Neural cell (in vitro differentiated cells): ENCODE data around the gene APBB2. TPM values are rescaled to one million over a fixed set of nuclear protein-coding genes. Genes with fewer than 3 reads are reported as not detected.

Source experiments
- H2AFZ ChIP-seq: fragments of 200-600, 300-800 bp; sonication (generic), shearing (Covaris generic); 2 replicates; pipeline ENCODE4 v1.6.0; 2014; ENCODE audit warnings: low read depth, mild to moderate bottlenecking, antibody characterized with exemption, low read length, moderate library complexity
- H3F3A ChIP-seq: fragments of 200-600 bp; shearing (Covaris generic); 2 replicates; pipeline ENCODE4 v1.6.1; 2016; ENCODE audit warnings: mild to moderate bottlenecking, moderate library complexity, mixed read lengths, antibody characterized with exemption, low read length; ENCODE audit not compliant: insufficient read depth, poor library complexity, severe bottlenecking
- H3K27ac ChIP-seq: fragments of 200-600, 300-800 bp; sonication (generic), shearing (Covaris generic); 2 replicates; pipeline ENCODE4 v1.5.1; 2014; ENCODE audit warnings: mild to moderate bottlenecking, low read length, moderate library complexity
- H3K27me3 ChIP-seq: fragments of 300-800, 200-600 bp; sonication (generic), shearing (Covaris generic); 2 replicates; pipeline ENCODE4 v1.6.0; 2014; ENCODE audit warnings: mild to moderate bottlenecking, low read depth, low read length, moderate library complexity; ENCODE audit not compliant: insufficient read depth
- H3K36me3 ChIP-seq: fragments of 300-800, 200-600 bp; sonication (generic), shearing (Covaris generic); 2 replicates; pipeline ENCODE4 v1.5.1; 2014; ENCODE audit warnings: mild to moderate bottlenecking, antibody characterized with exemption, low read length, moderate library complexity; ENCODE audit not compliant: insufficient read depth
- H3K4me2 ChIP-seq: fragments of 300-800, 200-600 bp; sonication (generic), shearing (Covaris generic); 2 replicates; pipeline ENCODE4 v1.6.0; 2014; ENCODE audit warnings: mild to moderate bottlenecking, low read length
- H3K4me3 ChIP-seq: fragments of 300-800, 200-600 bp; sonication (generic), shearing (Covaris generic); 2 replicates; pipeline ENCODE4 v1.5.1; 2014; ENCODE audit warnings: mild to moderate bottlenecking, low read length, moderate library complexity
- H3K79me2 ChIP-seq: fragments of 200-600 bp; shearing (Covaris generic); replicated peaks from 2 replicates; pipeline ENCODE4 v1.6.0; 2014; ENCODE audit warnings: mild to moderate bottlenecking, low read length, moderate library complexity; ENCODE audit not compliant: insufficient read depth
- H3K9ac ChIP-seq: fragments of 300-800, 200-600 bp; sonication (generic), shearing (Covaris generic); 2 replicates; pipeline ENCODE4 v1.6.1; 2016; ENCODE audit warnings: mild to moderate bottlenecking, low read length, mixed read lengths
- H3K9me2 ChIP-seq: fragments of 200-600 bp; shearing (Covaris generic); 2 replicates; pipeline ENCODE4 v1.6.1; 2016; ENCODE audit warnings: mild to moderate bottlenecking, low read length, mixed read lengths; ENCODE audit not compliant: insufficient read depth
- H3K9me3 ChIP-seq: fragments of 200-600, 300-800 bp; sonication (generic), shearing (Covaris generic); 2 replicates; pipeline ENCODE4 v1.6.1; 2016; ENCODE audit warnings: mild to moderate bottlenecking, mixed run types, low read length, moderate library complexity, mixed read lengths
- H4K20me1 ChIP-seq: fragments of 200-600 bp; shearing (Covaris generic); 2 replicates; pipeline ENCODE4 v1.6.1; 2016; ENCODE audit warnings: mild to moderate bottlenecking, mixed run types; ENCODE audit not compliant: insufficient read depth
- CTCF ChIP-seq: fragments of 450-650 bp; IDR thresholded peaks from 2 replicates; pipeline ENCODE4 v1.5.1; 2014; ENCODE audit warnings: antibody characterized with exemption, mild to moderate bottlenecking, moderate library complexity; ENCODE audit not compliant: poor library complexity, severe bottlenecking
- EP300 ChIP-seq: fragments of 450-650 bp; conservative IDR thresholded peaks from 2 replicates; pipeline ENCODE4 v1.6.1; 2014; ENCODE audit warnings: antibody characterized with exemption, mild to moderate bottlenecking, moderate library complexity; ENCODE audit not compliant: poor library complexity, severe bottlenecking
- EZH2 ChIP-seq: fragments of 200-600, 300-800 bp; shearing (Covaris generic), sonication (generic); IDR thresholded peaks from 2 replicates; pipeline ENCODE4 v1.6.1; 2014; ENCODE audit warnings: antibody characterized with exemption, low read length, borderline replicate concordance, mild to moderate bottlenecking; ENCODE audit not compliant: insufficient read depth, poor library complexity, severe bottlenecking
- MXI1 ChIP-seq: fragments of 450-650 bp; conservative IDR thresholded peaks from 2 replicates; pipeline ENCODE4 v1.6.1; 2014; ENCODE audit warnings: antibody characterized with exemption, mild to moderate bottlenecking; ENCODE audit not compliant: poor library complexity, severe bottlenecking
- POLR2AphosphoS5 ChIP-seq: IDR thresholded peaks from 2 replicates; pipeline ENCODE4 v1.6.1; 2012
- RAD21 ChIP-seq: fragments of 450-650 bp; conservative IDR thresholded peaks from 2 replicates; pipeline ENCODE4 v1.6.1; 2014; ENCODE audit warnings: antibody characterized with exemption, mild to moderate bottlenecking, moderate library complexity
- REST ChIP-seq: IDR thresholded peaks from 2 replicates; pipeline ENCODE4 v1.6.1; 2012; ENCODE audit warnings: borderline replicate concordance
- SMC3 ChIP-seq: fragments of 450-650 bp; conservative IDR thresholded peaks from 2 replicates; pipeline ENCODE4 v1.6.1; 2014; ENCODE audit warnings: antibody characterized with exemption, mild to moderate bottlenecking, moderate library complexity; ENCODE audit not compliant: poor library complexity
- TAF1 ChIP-seq: IDR thresholded peaks from 2 replicates; pipeline ENCODE4 v1.6.1; 2012; ENCODE audit warnings: low read depth
- polyA plus RNA-seq: library from polyadenylated mRNA; depleted of rRNA; stranded (reverse); fragments of >200 nt; gene quantifications from 2 replicates; pipeline ENCODE4 v1.2.3, GENCODE V29; 2014

Gene APBB2
- polyA plus RNA-seq, 1 donor from 2014 or later, result 41.9 TPM

GRCh38 chr4:40890199-40890598 lies 324.1 kb downstream of the APBB2 start:
- Histone ChIP-seq H3K27ac (no peak overlapping the region), H3K27me3 (no peaks in the 10 kb centered on the region), H3K9ac (no peak overlapping the region), H3K9me2 (no peaks in the 10 kb centered on the region), H3K79me2 (no peaks in the 10 kb centered on the region), H3K36me3 (no peaks in the 10 kb centered on the region), H2AFZ (no peak overlapping the region), H3K9me3 (no peaks in the 10 kb centered on the region), H4K20me1 (no peaks in the 10 kb centered on the region), H3K4me3 (no peak overlapping the region), H3F3A (no peaks in the 10 kb centered on the region), H3K4me2 (no peak overlapping the region)
- TF ChIP-seq SMC3 (no peak), TAF1 (no peak), MXI1 (no peak), POLR2AphosphoS5 (no peak), REST (no peak), CTCF (no peak), EZH2 (no peak), RAD21 (no peak), EP300 (no peak)

GRCh38 chr4:40888933-40889332 lies 325.4 kb downstream of the APBB2 start:
- Histone ChIP-seq H3K4me3 (no peak overlapping the region), H3K79me2 (no peaks in the 10 kb centered on the region), H3K9me2 (no peaks in the 10 kb centered on the region), H3K27ac (no peak overlapping the region), H3K9ac (no peak overlapping the region), H2AFZ (no peak overlapping the region), H3K27me3 (no peaks in the 10 kb centered on the region), H4K20me1 (no peaks in the 10 kb centered on the region), H3K4me2 (no peak overlapping the region), H3K9me3 (no peaks in the 10 kb centered on the region), H3K36me3 (no peaks in the 10 kb centered on the region), H3F3A (no peaks in the 10 kb centered on the region)
- TF ChIP-seq CTCF (no peak), REST (no peak), RAD21 (no peak), SMC3 (no peak), EZH2 (no peak), MXI1 (no peak), TAF1 (no peak), EP300 (no peak), POLR2AphosphoS5 (no peak)
